Measurements from ENCODE around the gene MAMDC2.

DNA sequence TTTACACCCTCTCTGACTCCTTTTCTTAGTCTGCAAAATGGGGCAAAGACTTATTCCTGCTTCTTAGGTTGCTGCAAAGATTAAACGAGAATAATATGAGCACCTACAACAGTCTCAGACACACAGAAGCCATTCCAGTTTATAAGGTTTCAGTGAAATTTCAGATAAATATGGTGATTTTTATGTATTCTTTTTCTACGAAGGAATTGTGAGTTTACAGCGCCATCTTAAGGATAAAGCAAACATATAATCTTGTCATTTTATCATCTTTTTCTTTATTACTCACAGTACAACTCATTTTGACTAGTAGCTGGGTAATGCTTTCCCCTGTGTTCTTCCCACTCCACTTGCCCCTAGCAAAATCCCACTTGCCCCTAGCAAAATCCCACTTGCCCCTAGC is 185.9 kb downstream of the MAMDC2 start:
- TF ChIP-seq POLR2A (IDR thresholded peaks at IDR 0.05; ENCODE audit: low read depth, low read length) (no peak), POLR2AphosphoS5 (IDR thresholded peaks at IDR 0.05; ENCODE audit: low read depth, low read length) (no peak), TAF1 (IDR thresholded peaks at IDR 0.05; ENCODE audit: borderline replicate concordance, low read depth, low read length) (no peak)

All from GM12892 (cell line).